ENCODE data around the gene SLC30A10.
"Not testable (repeated sequence)": the region's sequence is repeated elsewhere in the genome, so short reads cannot be mapped to it uniquely, and the experiment has no call there.

SLC30A10 gene

GRCh38 chr1:219888667-219889066, 39.7 kb downstream of the SLC30A10 start:
- DNase-seq: not testable (repeated sequence)

- no peak for DNase-seq
Observed at GRCh38 chr1:219885680-219886079, 42.7 kb downstream of the SLC30A10 start.

- no peak for DNase-seq
Observed at GRCh38 chr1:219883400-219884332, 44.7 kb downstream of the SLC30A10 start.

GRCh38 chr1:219882755-219883154, 45.6 kb downstream of the SLC30A10 start:
- no peak for DNase-seq

GRCh38 chr1:219882096-219882495, 46.3 kb downstream of the SLC30A10 start:
- DNase-seq: no peak

GRCh38 chr1:219880765-219881457, 47.4 kb downstream of the SLC30A10 start:
- DNase-seq: no peak

GRCh38 chr1:219876798-219877209, 51.6 kb downstream of the SLC30A10 start:
- DNase-seq: no peak

- DNase-seq: no peak
Observed at GRCh38 chr1:219875860-219876259, 52.5 kb downstream of the SLC30A10 start.

- DNase-seq: not testable (repeated sequence)
Observed at GRCh38 chr1:219872538-219872937, 55.8 kb downstream of the SLC30A10 start.

GRCh38 chr1:219871427-219872057, 56.8 kb downstream of the SLC30A10 start:
- no peak for DNase-seq

- not testable (repeated sequence) for DNase-seq
Observed at GRCh38 chr1:219868615-219869014, 59.7 kb downstream of the SLC30A10 start.

Measured in CD4-positive, alpha-beta T cell treated with Interleukin-10 for 1 hour (primary cell).